GM19467 (cell line): ENCODE data around the gene ENPP4.
A peak's percentile ranks its signal among the peaks of the same experiment; 100 is the strongest.
"Not testable (repeated sequence)": the region's sequence is repeated elsewhere in the genome, so short reads cannot be mapped to it uniquely, and the experiment has no call there.

ENCODE experiments used
- ATAC-seq: cut with Tn5 transposase; IDR thresholded peaks from one replicate; pipeline ENCODE4 v1.9.1; 2021; ENCODE audit warnings: mild to moderate bottlenecking, moderate library complexity; ENCODE audit not compliant: unreplicated experiment

The ENPP4 gene

GRCh38 chr6:46129629-46130511, at the start of gene ENPP4:
Gene ENPP4 (plus strand): TSS chr6:46129989. CDS start chr6:46139584, 9,595 bp downstream.
- ATAC-seq: peak; percentile 100

GRCh38 chr6:46080111-46080510, 49.7 kb upstream of the ENPP4 start:
- ATAC-seq: no peak

- ATAC-seq: not testable (repeated sequence)
Measured at GRCh38 chr6:46085688-46086087, 44.1 kb upstream of the ENPP4 start.

- ATAC-seq: no peak
Measured at GRCh38 chr6:46090115-46091079, 39.4 kb upstream of the ENPP4 start.

GRCh38 chr6:46091080-46091478, 38.7 kb upstream of the ENPP4 start:
- no peak for ATAC-seq

GRCh38 chr6:46095251-46095650, 34.5 kb upstream of the ENPP4 start:
- ATAC-seq: no peak

- no peak for ATAC-seq
Measured at GRCh38 chr6:46097366-46097765, 32.4 kb upstream of the ENPP4 start.

GRCh38 chr6:46098678-46099077, 31.1 kb upstream of the ENPP4 start:
- no peak for ATAC-seq

- ATAC-seq: no peak
Measured at GRCh38 chr6:46099952-46100351, 29.8 kb upstream of the ENPP4 start.

- ATAC-seq: no peak
Measured at GRCh38 chr6:46102123-46102522, 27.7 kb upstream of the ENPP4 start.

- no peak for ATAC-seq
Measured at GRCh38 chr6:46103441-46104115, 26.2 kb upstream of the ENPP4 start.

GRCh38 chr6:46104209-46104608, 25.6 kb upstream of the ENPP4 start:
- no peak for ATAC-seq

- no peak for ATAC-seq
Measured at GRCh38 chr6:46105568-46105967, 24.2 kb upstream of the ENPP4 start.

- ATAC-seq: no peak
Measured at GRCh38 chr6:46113370-46113769, 16.4 kb upstream of the ENPP4 start.

GRCh38 chr6:46115634-46116033, 14.2 kb upstream of the ENPP4 start:
- no peak for ATAC-seq

- no peak for ATAC-seq
Measured at GRCh38 chr6:46116289-46116688, 13.5 kb upstream of the ENPP4 start.

GRCh38 chr6:46118157-46118556, 11.6 kb upstream of the ENPP4 start:
- ATAC-seq: no peak

GRCh38 chr6:46118836-46119235, 11.0 kb upstream of the ENPP4 start:
- ATAC-seq: no peak

- ATAC-seq: not testable (repeated sequence)
Measured at GRCh38 chr6:46119679-46120078, 10.1 kb upstream of the ENPP4 start.

- no peak for ATAC-seq
Measured at GRCh38 chr6:46128476-46128875, 1.3 kb upstream of the ENPP4 start.

GRCh38 chr6:46129291-46129628, 529 bp upstream of the ENPP4 start:
- no peak for ATAC-seq
